ENCODE data around the gene RELT.

Gene RELT

DNA sequence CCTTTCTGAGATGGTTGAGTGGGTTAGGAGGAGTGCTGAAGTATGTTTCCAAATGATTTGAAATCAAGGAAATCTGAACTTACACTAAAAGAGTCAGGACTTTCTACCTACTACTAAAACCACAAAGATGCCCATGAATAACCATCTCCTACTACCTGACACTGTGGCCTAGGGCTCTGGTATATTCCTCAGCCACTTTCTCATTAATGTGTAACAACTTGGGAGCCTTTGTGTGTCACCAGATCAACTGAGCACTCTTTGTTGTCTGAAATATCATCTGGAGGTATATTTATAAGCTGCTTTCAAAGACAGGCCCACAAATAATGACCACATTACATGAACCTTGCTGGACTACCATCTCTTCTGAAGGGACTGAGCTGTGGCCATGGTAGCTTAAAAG lies 43.9 kb downstream of the RELT start:
- DNase-seq (ENCODE audit: extremely low read depth, insufficient read length), result no peak
- TF ChIP-seq, protein P1, sequence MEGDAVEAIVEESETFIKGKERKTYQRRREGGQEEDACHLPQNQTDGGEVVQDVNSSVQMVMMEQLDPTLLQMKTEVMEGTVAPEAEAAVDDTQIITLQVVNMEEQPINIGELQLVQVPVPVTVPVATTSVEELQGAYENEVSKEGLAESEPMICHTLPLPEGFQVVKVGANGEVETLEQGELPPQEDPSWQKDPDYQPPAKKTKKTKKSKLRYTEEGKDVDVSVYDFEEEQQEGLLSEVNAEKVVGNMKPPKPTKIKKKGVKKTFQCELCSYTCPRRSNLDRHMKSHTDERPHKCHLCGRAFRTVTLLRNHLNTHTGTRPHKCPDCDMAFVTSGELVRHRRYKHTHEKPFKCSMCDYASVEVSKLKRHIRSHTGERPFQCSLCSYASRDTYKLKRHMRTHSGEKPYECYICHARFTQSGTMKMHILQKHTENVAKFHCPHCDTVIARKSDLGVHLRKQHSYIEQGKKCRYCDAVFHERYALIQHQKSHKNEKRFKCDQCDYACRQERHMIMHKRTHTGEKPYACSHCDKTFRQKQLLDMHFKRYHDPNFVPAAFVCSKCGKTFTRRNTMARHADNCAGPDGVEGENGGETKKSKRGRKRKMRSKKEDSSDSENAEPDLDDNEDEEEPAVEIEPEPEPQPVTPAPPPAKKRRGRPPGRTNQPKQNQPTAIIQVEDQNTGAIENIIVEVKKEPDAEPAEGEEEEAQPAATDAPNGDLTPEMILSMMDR (IDR thresholded peaks at IDR 0.05; ENCODE audit: insufficient read depth, low read length, poor library complexity, severe bottlenecking), result no peak
- Histone ChIP-seq H3K27me3 (replicated peaks; ENCODE audit: control insufficient read depth, insufficient read depth, low read length) (no peaks in the 10 kb centered on the region), H3K36me3 (ENCODE audit: control insufficient read depth, insufficient read depth, low read length) (peaks cover 4% of the 10 kb centered on the region), H3K4me3 (replicated peaks; ENCODE audit: low read depth, low read length) (no peak overlapping the region)

- TF ChIP-seq, protein P1 (IDR thresholded peaks at IDR 0.05; ENCODE audit: insufficient read depth, low read length, poor library complexity, severe bottlenecking), result no peak
- H3K36me3 ChIP-seq (ENCODE audit: control insufficient read depth, insufficient read depth, low read length), result peaks cover 4% of the 10 kb centered on the region
- H3K4me3 ChIP-seq (replicated peaks; ENCODE audit: low read depth, low read length), result no peak overlapping the region
- DNase-seq (ENCODE audit: extremely low read depth, insufficient read length), result no peak
- no peaks in the 10 kb centered on the region for H3K27me3 ChIP-seq (replicated peaks; ENCODE audit: control insufficient read depth, insufficient read depth, low read length)
Observed at GRCh38 chr11:73422886-73423285, 46.7 kb downstream of the RELT start.

DNA sequence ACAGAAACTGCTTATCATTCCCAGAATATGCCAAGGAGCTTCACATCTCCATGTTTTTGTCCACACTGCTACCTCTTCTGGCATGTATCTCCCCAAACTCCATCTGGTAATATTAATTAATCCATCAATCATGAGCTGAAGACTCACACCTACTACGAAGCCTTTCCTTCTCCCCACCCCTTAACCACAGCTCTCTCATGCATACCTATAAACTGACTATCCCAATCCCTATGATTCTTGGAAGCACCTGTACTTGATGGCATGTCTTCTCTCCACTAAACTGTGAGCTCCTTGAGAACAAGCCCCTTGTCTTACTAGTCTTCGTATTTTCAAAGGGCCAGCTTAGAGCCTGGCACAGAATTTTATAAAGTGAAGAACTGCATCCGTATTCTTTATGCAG lies 47.3 kb downstream of the RELT start:
- TF ChIP-seq, protein P1 (IDR thresholded peaks at IDR 0.05; ENCODE audit: insufficient read depth, low read length, poor library complexity, severe bottlenecking), result no peak
- no peak for DNase-seq (ENCODE audit: extremely low read depth, insufficient read length)
- no peak overlapping the region for H3K4me3 ChIP-seq (replicated peaks; ENCODE audit: low read depth, low read length)
- H3K27me3 ChIP-seq (replicated peaks; ENCODE audit: control insufficient read depth, insufficient read depth, low read length), result no peaks in the 10 kb centered on the region
- H3K36me3 ChIP-seq (ENCODE audit: control insufficient read depth, insufficient read depth, low read length), result peaks cover 2% of the 10 kb centered on the region

- H3K4me3 ChIP-seq (replicated peaks; ENCODE audit: low read depth, low read length), result no peak overlapping the region
- TF ChIP-seq, protein P1 (IDR thresholded peaks at IDR 0.05; ENCODE audit: insufficient read depth, low read length, poor library complexity, severe bottlenecking), result no peak
- no peak for DNase-seq (ENCODE audit: extremely low read depth, insufficient read length)
Observed at GRCh38 chr11:73425108-73425507, 48.9 kb downstream of the RELT start.

DNA sequence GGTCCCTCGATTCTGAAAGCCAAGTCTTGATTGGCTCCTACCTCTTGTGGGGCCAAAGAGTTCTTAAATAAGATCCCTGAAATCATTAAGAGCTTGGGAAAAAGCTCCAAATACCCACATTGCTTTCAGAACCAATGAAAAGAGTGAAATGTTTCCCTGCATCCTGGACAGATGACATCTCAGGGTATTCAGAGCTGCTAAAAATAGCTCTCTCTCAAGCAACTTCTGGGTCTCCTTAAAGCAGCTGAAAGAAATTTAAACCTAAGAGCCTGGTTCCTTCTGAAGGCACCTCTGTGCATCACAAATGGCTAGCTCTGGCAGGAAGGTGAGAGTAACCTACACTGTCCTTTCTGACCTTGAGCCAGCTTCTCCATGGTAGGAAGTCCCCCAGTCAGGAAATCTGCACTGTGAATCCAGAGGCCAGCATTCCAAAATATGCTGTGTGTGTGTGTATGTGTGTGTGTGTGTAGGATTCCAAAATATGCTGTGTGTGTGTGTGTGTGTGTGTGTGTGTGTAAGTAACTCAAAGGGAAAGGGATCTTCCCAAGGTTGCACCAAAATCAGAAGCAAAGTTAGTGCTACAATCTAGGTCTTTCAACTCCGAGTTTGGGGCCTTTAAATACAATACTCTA lies 50.1 kb downstream of the RELT start:
- Histone ChIP-seq H3K4me3 (replicated peaks; ENCODE audit: low read depth, low read length) (no peak overlapping the region), H3K36me3 (ENCODE audit: control insufficient read depth, insufficient read depth, low read length) (no peaks in the 10 kb centered on the region), H3K27me3 (replicated peaks; ENCODE audit: control insufficient read depth, insufficient read depth, low read length) (no peaks in the 10 kb centered on the region)
- no peak for DNase-seq (ENCODE audit: extremely low read depth, insufficient read length)
- TF ChIP-seq, protein P1 (IDR thresholded peaks at IDR 0.05; ENCODE audit: insufficient read depth, low read length, poor library complexity, severe bottlenecking), result no peak

More at GRCh38 chr11:73425108-73425507, 48.9 kb downstream of the RELT start:
- Histone ChIP-seq H3K27me3 (replicated peaks; ENCODE audit: control insufficient read depth, insufficient read depth, low read length) (no peaks in the 10 kb centered on the region), H3K36me3 (ENCODE audit: control insufficient read depth, insufficient read depth, low read length) (no peaks in the 10 kb centered on the region)

DNA sequence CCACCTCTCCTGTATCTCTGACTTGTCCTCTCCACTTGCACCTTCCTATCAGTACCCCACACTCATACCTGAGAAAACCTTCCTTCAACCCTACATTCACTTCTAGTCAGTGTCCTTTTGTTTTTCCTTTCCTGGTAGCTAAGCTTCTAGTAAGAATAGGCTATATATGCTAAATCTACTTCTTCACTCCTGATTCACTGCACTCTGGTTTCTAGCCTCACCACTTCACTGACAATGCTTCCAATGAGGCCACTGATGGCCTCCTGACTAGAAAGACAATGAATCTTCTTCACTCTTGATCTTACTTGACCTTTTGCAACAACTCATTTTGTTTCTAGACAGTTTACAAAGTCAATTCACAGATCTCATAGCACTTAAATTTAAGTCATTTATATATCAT lies 52.0 kb downstream of the RELT start:
- no peak for DNase-seq (ENCODE audit: extremely low read depth, insufficient read length)
- Histone ChIP-seq H3K4me3 (replicated peaks; ENCODE audit: low read depth, low read length) (no peak overlapping the region), H3K27me3 (replicated peaks; ENCODE audit: control insufficient read depth, insufficient read depth, low read length) (no peaks in the 10 kb centered on the region), H3K36me3 (ENCODE audit: control insufficient read depth, insufficient read depth, low read length) (no peaks in the 10 kb centered on the region)
- TF ChIP-seq, protein P1 (IDR thresholded peaks at IDR 0.05; ENCODE audit: insufficient read depth, low read length, poor library complexity, severe bottlenecking), result no peak

Data from GM06990 (cell line).